GM11168 (cell line): ENCODE measurements around the gene CRKL.
"Not testable (repeated sequence)": the region's sequence is repeated elsewhere in the genome, so short reads cannot be mapped to it uniquely, and the experiment has no call there.

Experiments used
- in situ Hi-C: fragments of 300-500 bp; cut with MboI; formaldehyde crosslinking; loops from one replicate; pipeline ENCODE4 v1.12.0; 2022; ENCODE audit warnings: low sequenced_read_pairs; ENCODE audit not compliant: unreplicated experiment

Gene CRKL

GRCh38 chr22:20930435-20930834, 13.2 kb downstream of the CRKL start:
- in situ Hi-C loops = not testable (repeated sequence)

- in situ Hi-C loops = no loop called here
Measured at GRCh38 chr22:20931126-20931654, 14.0 kb downstream of the CRKL start.

DNA sequence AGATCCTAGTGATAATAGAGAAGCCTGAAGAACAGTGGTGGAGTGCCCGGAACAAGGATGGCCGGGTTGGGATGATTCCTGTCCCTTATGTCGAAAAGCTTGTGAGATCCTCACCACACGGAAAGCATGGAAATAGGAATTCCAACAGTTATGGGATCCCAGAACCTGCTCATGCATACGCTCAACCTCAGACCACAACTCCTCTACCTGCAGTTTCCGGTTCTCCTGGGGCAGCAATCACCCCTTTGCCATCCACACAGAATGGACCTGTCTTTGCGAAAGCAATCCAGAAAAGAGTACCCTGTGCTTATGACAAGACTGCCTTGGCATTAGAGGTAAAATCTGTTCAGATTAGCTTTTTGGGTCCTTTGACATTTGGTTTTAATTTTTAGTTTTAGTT, 16.7 kb downstream of the CRKL start:
- in situ Hi-C loops = no loop called here

DNA sequence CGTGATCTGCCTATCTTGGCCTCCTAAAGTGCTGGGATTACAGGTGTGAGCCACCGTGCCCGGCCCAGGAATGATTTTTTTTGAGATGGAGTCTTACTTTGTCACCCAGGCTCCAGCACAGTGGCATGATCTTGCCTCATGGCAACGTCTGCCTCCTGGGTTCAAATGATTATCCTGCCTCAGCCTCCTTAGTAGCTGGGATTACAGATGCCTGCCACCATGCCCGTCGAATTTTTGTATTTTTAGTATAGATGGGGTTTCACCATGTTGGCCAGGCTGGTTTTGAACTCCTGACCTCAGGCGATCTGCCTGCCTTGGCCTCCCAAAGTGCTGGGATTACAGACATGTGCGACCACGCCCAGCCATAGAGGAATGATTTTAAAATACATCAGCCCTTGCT, 17.8 kb downstream of the CRKL start:
- in situ Hi-C loops = not testable (repeated sequence)

GRCh38 chr22:20935780-20936539, 18.8 kb downstream of the CRKL start:
- in situ Hi-C loops = not testable (repeated sequence)

DNA sequence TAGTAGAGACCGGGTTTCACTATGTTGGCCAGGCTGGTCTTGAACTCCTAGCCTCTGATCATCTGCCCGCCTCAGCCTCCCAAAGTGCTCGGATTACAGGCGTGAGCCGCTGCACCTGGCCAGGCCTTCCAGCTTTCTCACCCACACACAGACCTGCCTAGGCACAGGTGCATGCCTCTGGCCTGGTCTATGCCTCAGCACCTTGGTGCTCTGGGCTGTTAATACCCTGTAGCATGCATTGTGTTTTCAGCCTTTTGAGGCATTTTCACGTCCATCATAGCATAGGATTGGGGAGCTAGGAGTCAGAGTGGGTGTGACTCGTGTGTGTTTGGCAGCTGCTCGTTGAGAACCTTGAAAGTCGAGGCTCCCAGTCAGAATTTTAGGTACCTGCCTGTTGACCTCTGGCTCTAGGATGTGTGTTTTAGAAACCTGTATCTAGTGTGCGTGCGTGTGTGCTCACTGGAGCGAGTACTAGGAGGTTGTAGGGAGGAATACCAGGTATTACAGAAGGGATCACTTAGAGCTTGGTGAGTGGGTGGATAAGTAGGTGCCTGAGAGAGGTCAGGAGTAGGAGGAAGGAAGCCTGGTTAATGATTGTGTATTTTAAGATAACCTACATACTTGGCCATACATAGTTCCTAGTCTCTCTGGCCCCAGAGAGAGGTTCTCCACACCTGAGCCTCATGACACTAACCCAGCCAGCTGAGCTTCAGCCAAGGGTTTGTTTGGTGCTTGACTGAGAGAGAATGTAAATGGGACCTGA, 20.0 kb downstream of the CRKL start:
- in situ Hi-C loops = no loop called here

DNA sequence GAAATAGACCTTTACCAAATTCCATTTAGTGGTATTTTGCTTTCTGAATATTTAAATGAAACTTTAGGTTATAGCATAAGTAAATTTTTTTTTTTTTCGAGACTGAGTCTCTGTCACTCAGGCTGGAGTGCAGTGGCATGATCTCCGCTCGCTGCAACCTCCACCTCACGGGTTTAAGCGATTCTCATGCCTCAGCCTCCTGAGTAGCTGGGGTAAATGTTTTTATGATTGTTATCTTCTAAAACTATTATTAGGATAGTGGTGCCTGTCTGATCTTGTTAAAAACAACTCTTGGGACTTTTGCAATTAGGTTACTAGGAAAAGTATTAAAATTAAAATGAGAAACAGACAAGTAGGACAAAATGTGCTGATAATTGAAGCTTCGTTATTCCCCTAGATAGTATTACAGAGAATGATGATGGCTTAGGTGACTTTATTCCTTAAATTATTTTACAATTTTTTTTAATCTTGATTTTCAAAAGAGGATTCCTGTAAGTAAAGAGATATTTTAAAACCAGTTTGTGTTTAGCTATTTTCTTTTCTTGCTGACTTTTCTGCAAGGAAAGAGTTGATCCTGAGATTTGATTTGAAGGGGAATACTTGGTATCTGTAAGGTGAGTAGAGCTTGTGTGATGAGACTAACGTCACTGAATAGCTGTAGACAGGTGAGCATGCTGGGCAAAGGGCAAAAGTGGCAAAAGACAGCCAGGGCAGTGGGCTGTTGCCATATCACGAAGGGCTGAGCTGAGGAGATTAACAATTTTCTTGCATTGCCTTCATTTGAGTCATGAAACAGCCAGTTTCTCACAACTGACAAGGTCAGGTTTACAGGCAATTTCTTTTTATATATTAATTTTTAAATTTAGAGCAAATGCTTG, 20.8 kb downstream of the CRKL start:
- in situ Hi-C loops = no loop called here

- in situ Hi-C loops = not testable (repeated sequence)
Measured at GRCh38 chr22:20939457-20940185, 22.4 kb downstream of the CRKL start.

GRCh38 chr22:20940186-20940651, 23.0 kb downstream of the CRKL start:
- in situ Hi-C loops = no loop called here

GRCh38 chr22:20940904-20941385, 23.7 kb downstream of the CRKL start:
- in situ Hi-C loops = no loop called here

DNA sequence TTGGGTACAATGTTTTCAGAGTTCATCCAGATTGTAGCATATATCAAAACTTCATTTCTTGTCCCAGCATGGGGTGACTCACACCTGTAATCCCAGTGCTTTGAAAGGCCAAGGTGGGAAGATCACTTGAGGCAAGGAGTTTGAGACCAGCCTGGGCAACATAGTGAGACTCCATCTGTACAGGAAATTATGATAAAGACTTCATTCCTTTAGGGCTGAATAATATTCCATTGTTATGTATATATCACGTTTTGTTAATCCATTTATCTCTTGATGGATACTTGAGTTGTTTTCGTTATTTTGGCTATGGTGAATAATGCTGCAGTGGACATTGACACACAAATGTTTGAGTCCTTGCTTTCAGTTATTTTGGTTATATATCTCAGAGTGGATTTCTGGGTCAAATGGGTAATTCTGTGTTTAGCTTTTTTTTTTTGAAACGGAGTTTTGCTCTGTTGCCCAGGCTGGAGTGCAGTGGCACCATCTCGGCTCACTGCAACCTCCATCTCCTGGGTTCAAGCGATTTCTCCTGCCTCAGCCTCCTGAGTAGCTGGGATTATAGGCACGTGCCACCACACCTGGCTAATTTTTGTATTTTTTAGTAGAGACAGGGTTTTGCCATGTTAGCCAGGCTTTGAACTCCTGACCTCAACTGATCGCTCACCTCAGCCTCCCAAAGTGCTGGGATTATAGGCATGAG, 25.1 kb downstream of the CRKL start:
- in situ Hi-C loops = not testable (repeated sequence)

GRCh38 chr22:20943104-20943933, 26.1 kb downstream of the CRKL start:
- in situ Hi-C loops = no loop called here

GRCh38 chr22:20944042-20944441, 26.8 kb downstream of the CRKL start:
- in situ Hi-C loops = no loop called here

- in situ Hi-C loops = no loop called here
Measured at GRCh38 chr22:20945578-20945934, 28.3 kb downstream of the CRKL start.

DNA sequence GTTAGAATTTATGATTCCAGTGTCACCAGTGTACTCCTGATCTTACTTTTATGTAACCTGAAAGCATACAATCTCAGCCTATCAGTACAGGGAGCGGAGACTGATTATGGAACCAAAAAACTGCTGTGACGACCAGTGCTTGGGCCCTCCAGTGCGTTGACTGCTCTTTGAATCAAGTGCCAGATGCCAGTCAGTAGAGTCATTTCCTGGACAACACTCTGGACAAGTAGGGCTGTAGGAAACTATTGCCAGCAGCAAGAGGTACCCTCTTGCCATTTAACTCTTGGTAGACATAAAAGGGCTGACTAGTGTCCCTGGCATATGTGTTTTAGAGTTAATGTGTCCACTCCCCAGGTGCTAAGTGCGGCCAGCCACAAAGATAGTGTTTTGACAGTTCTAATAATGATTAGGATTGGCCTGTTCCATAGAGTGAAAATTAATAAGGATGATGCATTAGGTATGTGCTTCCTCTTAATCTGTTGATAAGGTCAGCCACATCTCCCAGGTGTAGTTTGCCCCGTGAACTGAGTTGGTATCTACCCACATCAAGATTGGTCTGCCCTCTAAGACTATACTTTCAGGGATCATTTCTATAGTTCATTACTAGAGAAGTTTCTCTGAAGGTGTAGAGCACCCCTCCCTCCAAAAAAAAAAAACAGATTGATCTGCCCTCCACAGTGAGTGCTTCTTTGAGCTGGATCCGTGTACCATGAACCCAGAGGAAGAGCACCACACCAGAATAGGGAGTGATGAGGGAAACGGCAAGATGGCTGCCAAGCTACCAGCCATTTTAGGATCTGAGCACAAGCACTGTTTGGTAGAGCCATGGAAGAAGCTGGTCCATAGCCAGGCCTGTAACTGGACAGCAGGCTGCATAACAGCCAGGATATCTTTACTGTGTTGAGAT, 29.1 kb downstream of the CRKL start:
- in situ Hi-C loops = no loop called here

DNA sequence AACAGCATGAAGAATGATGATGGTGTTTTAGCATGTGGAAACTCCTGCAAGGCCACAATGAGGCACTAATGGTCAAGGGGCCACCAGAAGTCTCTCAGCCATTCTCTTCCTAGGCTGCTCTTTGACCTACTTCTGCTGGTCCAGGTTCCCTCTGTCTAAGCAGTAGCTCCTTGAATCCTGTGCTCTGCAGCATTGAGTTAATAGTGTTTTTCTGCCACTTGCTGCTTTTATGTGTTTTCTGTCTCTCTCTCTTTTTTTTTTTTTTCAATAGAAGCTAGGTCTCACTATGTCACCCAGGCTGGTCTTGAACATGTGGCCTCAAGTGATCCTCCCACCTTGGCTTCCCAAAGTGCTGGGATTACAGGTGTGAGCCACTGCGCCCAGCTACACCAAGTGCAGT, 29.8 kb downstream of the CRKL start:
- in situ Hi-C loops = no loop called here

GRCh38 chr22:20948450-20948849, 31.2 kb downstream of the CRKL start:
- in situ Hi-C loops = no loop called here
